Bronchial epithelial cell (primary cell): ENCODE data around the gene GSG1L2. TPM values are rescaled to one million over a fixed set of nuclear protein-coding genes. Genes with fewer than 3 reads are reported as not detected.

Experiments
- DNase-seq: peaks from one replicate; pipeline ENCODE4 v3.0.0-alpha.2; 2010; ENCODE audit warnings: low read depth
- FAIRE-seq: peaks from 2 replicates; lab custom pipeline; 2011; peaks lifted over from hg19 to GRCh38; lab: Jason Lieb, UNC
- H3K27me3 ChIP-seq: 2 replicates; pipeline ENCODE4 v1.5.1; 2011; ENCODE audit warnings: low read length; ENCODE audit not compliant: control insufficient read depth, insufficient read depth
- H3K36me3 ChIP-seq: 2 replicates; pipeline ENCODE4 v1.5.1; 2011; ENCODE audit warnings: low read length; ENCODE audit not compliant: control insufficient read depth, insufficient read depth
- H3K4me3 ChIP-seq: 2 replicates; pipeline ENCODE4 v1.5.1; 2011; ENCODE audit warnings: mild to moderate bottlenecking, low read depth, low read length, control low read depth
- CTCF ChIP-seq: IDR thresholded peaks from 2 replicates; pipeline ENCODE4 v1.5.1; 2011; ENCODE audit warnings: mild to moderate bottlenecking, moderate library complexity, low read length, control low read depth, inconsistent platforms; ENCODE audit not compliant: insufficient read depth, severe bottlenecking
- total RNA-seq: library from RNA; depleted of rRNA; stranded (reverse); fragments of >200 nt; gene quantifications from 2 replicates; pipeline ENCODE4 v1.2.1, GENCODE V29; 2014

Gene GSG1L2
- total RNA-seq, 1 donor from 2014 or later: not detected

GRCh38 chr17:9771465-9771864 lies 50.4 kb downstream of the GSG1L2 start:
- Histone ChIP-seq H3K4me3 (no peak overlapping the region), H3K36me3 (no peaks in the 10 kb centered on the region), H3K27me3 (no peaks in the 10 kb centered on the region)
- no peak for DNase-seq
- no peak for TF ChIP-seq CTCF
- FAIRE-seq: no peak

- DNase-seq: no peak
These were observed 52.7 kb downstream of the GSG1L2 start for GRCh38 chr17:9769036-9769695.

GRCh38 chr17:9768381-9768934 lies 53.4 kb downstream of the GSG1L2 start:
- no peaks in the 10 kb centered on the region for H3K36me3 ChIP-seq
- DNase-seq (peak; percentile 37), FAIRE-seq (no peak)
- no peaks in the 10 kb centered on the region for H3K27me3 ChIP-seq
- no peak for TF ChIP-seq CTCF
- no peak overlapping the region for H3K4me3 ChIP-seq

More at GRCh38 chr17:9769036-9769695, 52.7 kb downstream of the GSG1L2 start:
- H3K27me3 ChIP-seq: no peaks in the 10 kb centered on the region
- no peak overlapping the region for H3K4me3 ChIP-seq
- TF ChIP-seq CTCF: no peak
- no peaks in the 10 kb centered on the region for H3K36me3 ChIP-seq
- FAIRE-seq: no peak

- DNase-seq (no peak), FAIRE-seq (no peak)
- H3K27me3 ChIP-seq: no peaks in the 10 kb centered on the region
- H3K36me3 ChIP-seq: no peaks in the 10 kb centered on the region
- no peak overlapping the region for H3K4me3 ChIP-seq
- TF ChIP-seq CTCF: no peak
These were observed 54.4 kb downstream of the GSG1L2 start for GRCh38 chr17:9767432-9767991.

- no peak for TF ChIP-seq CTCF
- DNase-seq: no peak
- H3K4me3 ChIP-seq: no peak overlapping the region
- H3K36me3 ChIP-seq: no peaks in the 10 kb centered on the region
- no peaks in the 10 kb centered on the region for H3K27me3 ChIP-seq
- FAIRE-seq: no peak
These were observed 54.9 kb downstream of the GSG1L2 start for GRCh38 chr17:9766970-9767369.

GRCh38 chr17:9765322-9765721 lies 56.6 kb downstream of the GSG1L2 start:
- Histone ChIP-seq H3K36me3 (no peaks in the 10 kb centered on the region), H3K27me3 (no peaks in the 10 kb centered on the region), H3K4me3 (no peak overlapping the region)
- TF ChIP-seq CTCF: no peak
- FAIRE-seq (no peak), DNase-seq (peak; percentile 20)
